GM04503 (cell line): Measurements from ENCODE around the gene FRYL.

Source experiments
- DNase-seq: peaks from one replicate; pipeline ENCODE4 v3.0.0-alpha.2; 2012; ENCODE audit warnings: low read depth

The FRYL gene

GRCh38 chr4:48553720-48554119 is 226.4 kb downstream of the FRYL start:
- DNase-seq: no peak

- no peak for DNase-seq
Measured at GRCh38 chr4:48546336-48546735, 233.7 kb downstream of the FRYL start.

GRCh38 chr4:48543796-48544195 is 236.3 kb downstream of the FRYL start:
- DNase-seq: no peak

- no peak for DNase-seq
Measured at GRCh38 chr4:48542888-48543287, 237.2 kb downstream of the FRYL start.

GRCh38 chr4:48539597-48539996 is 240.5 kb downstream of the FRYL start:
- DNase-seq: no peak

GRCh38 chr4:48538358-48538757 is 241.7 kb downstream of the FRYL start:
- DNase-seq: no peak

GRCh38 chr4:48526406-48526805 is 253.7 kb downstream of the FRYL start:
- DNase-seq: no peak

GRCh38 chr4:48518143-48518542 is 261.9 kb downstream of the FRYL start:
- DNase-seq: no peak

GRCh38 chr4:48509543-48509942 is 270.5 kb downstream of the FRYL start:
- peak; percentile 3 for DNase-seq

GRCh38 chr4:48506716-48507115 is 273.4 kb downstream of the FRYL start:
- DNase-seq: no peak

GRCh38 chr4:48504352-48504751 is 275.7 kb downstream of the FRYL start:
- no peak for DNase-seq

GRCh38 chr4:48504026-48504330 is 276.1 kb downstream of the FRYL start:
- no peak for DNase-seq

GRCh38 chr4:48503233-48504025 is 276.6 kb downstream of the FRYL start:
- DNase-seq: no peak

GRCh38 chr4:48499551-48500066 is 280.5 kb downstream of the FRYL start:
- DNase-seq: no peak

- DNase-seq: no peak
Measured at GRCh38 chr4:48498895-48499294, 281.2 kb downstream of the FRYL start.

GRCh38 chr4:48495941-48496340 is 284.1 kb downstream of the FRYL start:
- DNase-seq: no peak

- DNase-seq: no peak
Measured at GRCh38 chr4:48493452-48494100, 286.5 kb downstream of the FRYL start.

- no peak for DNase-seq
Measured at GRCh38 chr4:48491514-48492176, 288.4 kb downstream of the FRYL start.

- DNase-seq: no peak
Measured at GRCh38 chr4:48490680-48491513, 289.2 kb downstream of the FRYL start.

- DNase-seq: no peak
Measured at GRCh38 chr4:48490012-48490679, 289.9 kb downstream of the FRYL start, which contains the start of gene ZAR1. ZAR1 (plus strand) TSS chr4:48490252; CDS start chr4:48490292, 40 bp downstream.

- DNase-seq: no peak
Measured at GRCh38 chr4:48489683-48490011, 290.4 kb downstream of the FRYL start.
